NCI-H69 (cell line): ENCODE results near the gene DEF6.

Source experiments
- DNase-seq: peaks from one replicate; lab custom pipeline; 2025; lab: John Stamatoyannopoulos, UW

The DEF6 gene

DNA sequence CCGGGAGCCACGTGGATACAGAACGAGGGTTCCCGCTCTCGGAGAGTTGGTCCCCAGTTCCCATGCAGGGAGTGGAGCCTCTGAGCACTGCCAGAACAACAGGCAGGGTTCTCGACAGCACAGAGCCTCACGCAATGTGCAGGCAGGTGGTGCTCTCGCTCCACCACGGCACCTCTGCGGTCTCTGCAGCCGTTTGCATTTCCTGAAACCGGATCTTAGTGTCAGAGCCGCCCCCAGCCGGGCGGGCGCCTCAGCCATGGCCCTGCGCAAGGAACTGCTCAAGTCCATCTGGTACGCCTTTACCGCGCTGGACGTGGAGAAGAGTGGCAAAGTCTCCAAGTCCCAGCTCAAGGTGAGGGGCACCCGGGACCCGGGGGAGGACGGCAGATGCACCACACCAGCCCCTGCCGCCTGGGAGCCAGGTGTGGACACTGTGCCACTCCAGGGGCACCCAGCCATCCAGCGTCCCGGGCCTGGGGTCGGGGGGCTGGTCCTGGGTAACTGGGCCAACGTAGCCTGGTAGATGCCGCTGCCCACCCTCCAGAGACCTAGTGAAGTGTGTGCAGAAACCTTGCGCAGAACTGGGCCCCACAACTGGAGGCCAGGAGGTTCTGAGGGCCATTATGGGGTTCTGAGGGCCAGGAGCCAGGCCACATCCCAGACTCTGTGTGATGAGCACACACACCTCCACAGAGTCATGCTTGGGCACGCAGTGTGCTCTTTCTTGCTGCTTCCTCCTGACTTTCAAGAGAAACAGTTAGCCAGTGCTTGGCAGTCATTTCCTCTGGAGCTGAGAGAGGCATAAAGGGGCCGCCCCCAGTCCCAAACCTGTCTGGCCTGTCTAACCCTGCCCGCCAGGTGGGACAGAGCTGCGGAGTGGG is at the start of gene DEF6:
Gene DEF6, plus strand, starts transcription at position 218 of the 881 bp plus-strand sequence. Its CDS starts 39 bp downstream, at position 257.
- DNase-seq, result peak; percentile 81

DNA sequence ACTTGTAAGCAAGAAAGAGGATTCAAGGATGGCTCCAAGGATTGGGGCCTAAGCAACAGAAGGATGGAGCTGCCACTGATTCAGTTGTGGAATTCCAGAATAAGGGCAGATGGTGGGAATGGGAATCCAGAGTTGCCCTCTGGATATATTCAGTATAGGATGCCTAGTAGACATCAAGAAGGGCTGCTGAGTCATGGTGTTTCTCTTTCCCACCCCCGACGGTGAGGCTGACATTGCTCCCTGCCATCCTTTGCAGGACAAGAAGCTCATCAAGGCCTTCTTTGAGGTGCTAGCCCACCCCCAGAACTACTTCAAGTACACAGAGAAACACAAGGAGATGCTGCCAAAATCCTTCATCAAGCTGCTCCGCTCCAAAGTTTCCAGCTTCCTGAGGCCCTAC is 49.3 kb upstream of the DEF6 start:
- no peak for DNase-seq

DNA sequence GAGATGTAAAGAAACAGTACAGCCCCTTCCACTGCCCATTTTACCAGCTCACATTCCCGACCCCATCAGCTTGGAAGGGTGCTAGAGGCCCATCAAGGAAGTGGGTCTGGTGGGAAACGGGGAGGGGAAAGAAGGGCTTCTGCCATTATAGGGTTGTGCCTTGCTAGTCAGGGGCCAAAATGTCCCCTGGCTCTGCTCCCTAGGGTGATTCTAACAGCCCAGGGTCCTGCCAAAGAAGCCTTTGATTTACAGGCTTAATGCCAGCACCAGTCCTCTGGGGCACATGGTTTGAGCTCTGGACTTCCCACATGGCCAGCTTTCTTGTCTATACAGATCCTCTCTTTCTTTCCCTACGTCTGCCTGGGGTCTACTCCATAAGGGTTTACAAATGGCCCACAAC is 48.7 kb upstream of the DEF6 start:
- DNase-seq, result no peak

DNA sequence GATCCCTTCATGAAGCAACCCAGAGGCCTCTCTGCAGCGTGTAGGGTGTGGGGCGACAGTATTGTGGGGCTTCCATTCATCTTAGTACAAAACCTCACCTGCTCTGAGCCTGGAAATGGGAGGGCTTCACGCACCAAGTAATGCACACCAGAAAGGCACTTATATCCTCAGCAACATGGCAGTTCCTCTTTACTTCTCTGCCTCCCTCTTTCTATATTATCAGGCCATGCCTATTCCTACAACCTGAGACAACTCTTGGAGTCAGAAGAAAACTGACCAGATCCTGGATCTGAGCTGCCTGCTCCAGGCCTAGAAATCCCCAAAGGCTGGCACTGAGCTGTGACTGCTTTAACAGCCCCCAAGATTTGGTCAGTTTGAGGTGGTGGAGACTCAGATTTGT is 45.7 kb upstream of the DEF6 start:
- no peak for DNase-seq

GRCh38 chr6:35253249-35253648 is 44.4 kb upstream of the DEF6 start:
- no peak for DNase-seq

DNA sequence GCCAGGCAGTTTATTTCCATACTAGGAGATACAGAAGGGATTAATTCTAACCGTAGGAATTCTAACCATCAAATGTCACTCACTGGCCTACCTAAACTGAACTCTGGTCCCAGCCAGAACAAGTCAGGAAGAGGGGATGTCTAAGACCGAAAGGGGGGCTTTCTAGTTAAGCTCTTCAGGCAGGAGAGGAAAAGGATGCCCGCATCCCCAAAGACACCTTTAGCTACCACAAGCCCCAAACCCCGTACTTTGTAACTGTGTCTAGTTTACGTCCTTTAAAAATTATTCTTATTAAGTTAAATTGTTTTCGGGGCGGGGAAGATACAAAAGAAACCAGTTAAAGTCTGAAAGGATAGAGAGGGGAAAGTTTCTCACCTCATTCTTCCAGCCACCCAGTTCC is 39.3 kb upstream of the DEF6 start:
- peak; percentile 32 for DNase-seq

- DNase-seq, result peak; percentile 89
Observed at GRCh38 chr6:35258858-35259193, 38.8 kb upstream of the DEF6 start.

DNA sequence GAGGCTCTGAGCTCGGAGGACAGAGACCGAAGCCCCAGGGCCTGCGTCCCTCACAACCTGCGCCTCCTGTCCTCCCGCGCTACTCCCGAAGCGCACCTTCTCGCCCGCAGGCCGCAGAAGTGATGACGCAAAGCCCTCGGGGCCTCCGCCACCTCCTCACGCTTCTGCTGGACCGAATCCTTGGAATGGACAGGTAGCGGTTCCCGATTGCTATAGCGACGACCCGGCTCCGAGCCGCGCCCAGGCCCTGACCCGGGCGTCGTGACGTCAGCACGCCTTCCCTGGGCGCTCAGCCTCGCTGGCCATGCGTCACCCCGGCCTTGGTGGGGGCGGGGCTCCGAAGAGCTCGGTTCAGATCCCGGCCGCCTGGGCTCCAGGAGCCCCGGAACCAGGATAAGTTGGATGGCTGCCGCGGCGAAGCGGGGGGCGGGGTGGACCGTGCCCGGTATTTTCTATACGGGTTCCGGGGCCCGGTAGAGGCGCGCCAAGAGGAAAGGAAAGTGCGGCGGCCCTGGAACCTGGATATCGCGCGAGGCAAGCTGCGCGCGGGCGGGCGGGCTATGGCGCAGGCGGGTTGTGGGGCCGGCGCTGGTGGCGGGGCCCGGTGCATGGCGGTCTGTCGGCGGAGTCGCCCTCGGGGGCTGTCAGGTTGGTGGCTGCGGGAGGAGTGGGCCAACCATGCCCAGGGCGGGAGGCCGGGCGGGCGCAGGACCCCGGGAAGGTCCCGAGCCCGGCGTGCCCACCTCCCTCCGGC is 38.2 kb upstream of the DEF6 start, which contains the start of gene ZNF76:
Gene ZNF76, plus strand, starts transcription at position 542 of the 754 bp plus-strand sequence. CDS start 21,417 bp downstream, outside the sequence.
- peak; percentile 99 for DNase-seq

- DNase-seq, result peak; percentile 85
Observed at GRCh38 chr6:35259948-35260590, 37.5 kb upstream of the DEF6 start.

DNA sequence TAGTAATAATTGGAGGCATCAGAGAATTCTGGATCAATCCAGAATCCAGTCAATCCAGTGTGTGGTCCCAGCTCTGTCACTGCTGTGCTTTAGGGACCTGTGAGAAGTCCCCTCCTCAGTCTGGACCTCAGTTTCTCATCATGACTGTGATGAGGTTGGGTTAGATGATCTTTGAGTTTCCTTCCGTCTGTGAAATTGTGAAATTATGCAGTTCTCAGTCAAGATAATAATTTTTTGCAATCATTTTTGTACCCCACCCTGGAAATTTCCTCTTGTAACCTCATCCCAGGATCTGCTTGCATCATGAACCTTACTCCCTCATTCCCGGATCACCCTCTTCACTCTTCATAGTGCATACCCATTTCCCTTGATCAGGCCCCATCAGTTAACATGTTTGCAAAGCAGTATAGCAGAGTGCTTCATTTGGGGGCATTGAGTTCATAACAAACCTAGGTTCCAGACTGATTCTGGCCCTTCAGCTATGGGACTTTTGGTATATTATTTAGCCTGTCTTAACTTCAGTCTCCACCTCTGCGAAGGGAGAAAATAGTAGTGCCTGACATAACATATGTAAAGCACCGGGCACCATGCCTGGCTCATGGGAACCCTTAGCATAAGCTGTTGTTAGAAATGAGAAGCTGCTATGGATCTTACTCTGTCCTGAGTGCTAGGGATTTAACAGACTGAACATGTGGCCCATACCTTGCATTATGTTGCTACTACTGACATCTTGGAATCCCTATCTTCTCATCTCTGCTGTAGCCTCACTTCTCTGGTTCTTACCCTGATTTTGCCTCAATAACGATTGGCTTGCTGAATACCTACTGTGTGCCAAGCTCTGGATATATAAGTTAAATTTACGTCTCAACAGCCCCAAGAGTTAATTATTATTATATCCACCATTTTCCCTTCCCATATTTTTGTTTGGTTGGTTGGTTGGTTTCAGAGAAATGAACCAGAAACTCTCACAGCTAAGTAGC is 36.7 kb upstream of the DEF6 start:
- DNase-seq, result peak; percentile 40

DNA sequence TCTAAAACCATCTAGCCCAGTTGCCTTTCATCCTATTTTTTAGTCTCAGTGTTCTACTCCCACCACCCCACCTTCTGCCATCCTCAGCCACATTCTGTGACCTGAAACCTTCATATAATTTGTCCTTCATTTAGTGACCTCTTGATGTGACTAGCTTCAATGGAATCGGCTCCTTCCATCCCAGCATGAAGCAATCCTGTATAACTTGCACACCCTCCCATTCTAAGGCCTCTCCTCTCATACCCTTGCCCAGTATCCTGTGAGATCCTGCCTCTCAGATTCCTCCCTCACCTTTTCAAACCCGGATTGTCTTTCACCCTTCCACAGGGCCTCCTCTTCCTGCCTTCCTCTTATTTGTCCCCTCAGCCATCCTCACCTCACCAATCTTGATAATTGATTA is 35.0 kb upstream of the DEF6 start:
- DNase-seq, result no peak

DNA sequence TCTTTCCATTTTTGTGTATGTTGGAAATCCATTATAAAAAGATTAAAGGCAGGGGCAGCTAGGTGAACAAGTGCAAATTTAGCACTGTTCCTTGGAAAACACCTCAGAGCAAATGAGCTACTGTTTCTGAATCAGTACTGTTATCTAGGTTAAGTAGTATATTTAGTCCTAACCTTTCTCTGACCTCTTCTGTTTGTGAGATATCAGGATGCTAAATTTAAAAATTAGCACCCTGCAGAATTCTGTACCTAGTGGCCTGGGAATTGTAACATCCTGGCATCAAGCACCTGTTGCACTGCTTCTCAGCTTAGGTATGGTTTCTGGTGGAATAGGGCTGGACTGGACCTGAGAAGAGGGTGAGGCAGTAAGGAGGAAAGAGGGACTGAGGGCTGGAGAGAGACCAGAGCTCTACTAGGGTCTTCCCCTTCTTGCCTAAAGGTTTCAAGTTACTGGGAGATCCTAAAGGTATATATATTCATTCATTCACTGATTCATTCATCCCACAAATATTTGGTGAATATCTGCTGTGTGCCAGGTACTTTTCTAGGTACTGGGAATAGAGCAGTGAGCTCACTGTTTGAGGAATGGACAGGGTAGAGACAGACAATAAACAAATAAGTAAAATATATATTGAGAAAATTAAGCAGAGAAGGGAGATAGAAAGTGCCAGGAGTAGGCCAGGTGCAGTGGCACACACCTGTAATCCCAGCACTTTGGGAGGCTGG is 32.9 kb upstream of the DEF6 start:
- DNase-seq, result no peak

DNA sequence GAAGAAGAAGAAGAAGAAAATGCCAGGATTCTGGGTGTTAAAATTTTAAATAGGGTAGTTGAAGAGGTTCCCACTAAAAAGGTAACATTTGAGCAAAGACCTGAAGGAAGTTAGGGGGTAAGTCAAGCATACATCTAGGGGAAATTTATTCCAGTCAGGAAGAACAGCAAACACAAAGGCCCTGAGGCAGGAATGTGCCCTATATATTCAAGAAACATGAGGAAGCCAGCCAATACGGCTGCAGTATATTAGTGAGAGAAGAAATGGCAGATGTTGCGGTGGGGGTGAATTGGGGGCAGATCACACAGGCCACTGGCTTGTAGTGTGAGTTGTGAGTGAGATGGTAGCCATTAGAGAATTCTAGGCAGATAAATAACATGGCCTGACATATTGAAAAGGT is 32.1 kb upstream of the DEF6 start:
- DNase-seq, result no peak

- DNase-seq, result peak; percentile 24
Observed at GRCh38 chr6:35267446-35267845, 30.2 kb upstream of the DEF6 start.

- peak; percentile 20 for DNase-seq
Observed at GRCh38 chr6:35267897-35268296, 29.7 kb upstream of the DEF6 start.

- no peak for DNase-seq
Observed at GRCh38 chr6:35272005-35272404, 25.6 kb upstream of the DEF6 start.

DNA sequence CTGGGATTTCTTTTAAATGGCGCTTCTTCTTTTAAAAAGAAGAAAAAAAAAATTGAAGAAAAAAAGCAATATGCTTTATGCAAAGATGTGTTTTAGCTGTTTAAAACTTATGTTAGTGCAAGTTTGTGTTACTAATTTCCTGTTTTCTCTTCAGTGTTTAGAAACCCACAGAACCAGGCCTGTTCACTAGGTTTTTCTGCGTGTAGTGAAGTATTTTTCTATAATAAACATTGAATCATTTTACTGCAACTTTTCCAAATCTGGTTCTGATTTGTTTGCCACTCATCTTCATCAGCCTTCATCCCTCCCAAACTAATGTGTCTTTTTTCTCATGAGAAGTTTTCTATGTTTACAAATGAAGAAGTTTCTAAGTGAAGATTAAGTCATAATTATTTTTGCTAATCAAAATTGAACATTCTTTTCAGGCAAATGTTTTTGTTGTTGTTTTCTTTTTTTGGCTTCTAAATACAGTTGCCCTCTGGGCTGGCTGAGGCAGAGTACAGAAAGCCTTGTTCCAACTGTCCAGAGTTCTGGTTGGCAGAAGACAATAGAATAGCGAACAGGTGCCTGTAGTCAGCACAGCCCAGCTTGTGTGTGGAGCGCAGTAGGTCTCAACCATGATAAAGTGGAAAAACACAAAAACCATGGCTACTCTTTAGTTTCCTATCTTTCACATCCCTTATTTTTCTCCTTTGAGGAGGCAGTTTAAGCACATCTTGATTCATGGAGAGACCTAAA is 23.6 kb upstream of the DEF6 start:
- no peak for DNase-seq

DNA sequence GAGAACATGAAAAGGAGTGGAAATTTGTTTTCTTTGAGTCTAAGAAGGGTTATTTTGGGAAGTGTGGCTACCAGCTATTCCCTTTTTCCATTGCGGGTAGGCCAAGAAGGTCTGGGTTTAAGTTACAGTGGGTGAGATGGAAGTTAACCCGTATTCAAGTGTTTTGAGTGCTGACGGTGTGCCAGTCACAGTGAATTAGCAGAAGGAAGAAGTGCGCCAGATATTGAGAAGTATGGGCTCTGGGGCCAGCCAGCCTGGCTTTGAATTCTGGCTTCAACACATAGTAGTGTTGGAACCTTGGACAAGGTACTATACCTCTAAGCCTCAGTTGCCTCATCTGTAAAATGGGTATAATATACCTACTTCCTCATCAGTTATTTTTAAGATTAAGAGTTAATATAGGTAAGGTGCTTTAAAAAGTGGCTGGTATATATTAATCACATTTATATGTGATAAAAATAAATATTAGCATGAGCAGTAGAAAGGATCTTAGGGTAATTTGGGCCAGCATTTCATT is 21.8 kb upstream of the DEF6 start:
- DNase-seq, result no peak

GRCh38 chr6:35278708-35279107 is 18.9 kb upstream of the DEF6 start:
- no peak for DNase-seq

- no peak for DNase-seq
Observed at GRCh38 chr6:35280903-35281302, 16.7 kb upstream of the DEF6 start.
